OCI-M2 (cell line): ENCODE measurements around the gene MFAP3L.

Source experiments
- DNase-seq: peaks from one replicate; lab custom pipeline; 2025; ENCODE audit not compliant: unreplicated experiment; lab: John Stamatoyannopoulos, UW

MFAP3L gene

DNA sequence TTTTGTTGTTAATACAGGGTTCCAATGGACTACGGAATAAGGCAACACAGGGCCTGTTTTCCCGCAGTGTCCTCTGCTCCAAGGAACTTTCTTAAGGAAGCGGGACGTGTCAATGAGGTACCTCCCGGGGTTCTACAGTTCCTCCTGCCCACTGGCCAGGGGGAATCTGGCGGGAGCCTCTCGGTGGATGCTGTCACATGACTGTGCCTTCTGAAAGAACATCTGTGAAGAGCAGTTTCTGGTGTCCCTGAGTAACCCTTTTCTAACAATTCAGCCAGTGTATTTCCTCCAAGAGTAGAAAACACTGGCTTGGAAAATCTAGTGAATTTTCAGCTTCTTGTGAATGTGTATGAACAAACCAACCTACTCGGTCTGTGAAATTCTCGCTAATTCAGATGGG is 32.7 kb downstream of the MFAP3L start:
- no peak for DNase-seq

DNA sequence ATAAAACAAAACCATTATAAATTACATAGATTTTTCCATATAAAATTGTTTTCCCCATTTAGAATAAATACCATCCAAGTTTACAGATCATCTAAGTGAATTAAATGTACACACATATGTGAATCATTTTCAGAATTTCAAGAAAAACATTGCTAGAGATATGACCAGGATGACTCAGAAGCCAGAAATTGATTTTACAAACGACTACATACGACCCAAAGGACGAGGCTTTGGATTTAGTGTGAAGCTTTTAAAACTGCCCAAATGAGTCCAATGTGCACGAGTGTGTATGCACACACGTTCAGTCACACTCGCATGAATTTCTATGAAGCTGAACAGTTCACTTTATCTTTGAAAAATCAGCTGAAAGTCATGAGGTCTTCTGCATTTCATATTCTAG is 37.9 kb downstream of the MFAP3L start:
- DNase-seq, result no peak

DNA sequence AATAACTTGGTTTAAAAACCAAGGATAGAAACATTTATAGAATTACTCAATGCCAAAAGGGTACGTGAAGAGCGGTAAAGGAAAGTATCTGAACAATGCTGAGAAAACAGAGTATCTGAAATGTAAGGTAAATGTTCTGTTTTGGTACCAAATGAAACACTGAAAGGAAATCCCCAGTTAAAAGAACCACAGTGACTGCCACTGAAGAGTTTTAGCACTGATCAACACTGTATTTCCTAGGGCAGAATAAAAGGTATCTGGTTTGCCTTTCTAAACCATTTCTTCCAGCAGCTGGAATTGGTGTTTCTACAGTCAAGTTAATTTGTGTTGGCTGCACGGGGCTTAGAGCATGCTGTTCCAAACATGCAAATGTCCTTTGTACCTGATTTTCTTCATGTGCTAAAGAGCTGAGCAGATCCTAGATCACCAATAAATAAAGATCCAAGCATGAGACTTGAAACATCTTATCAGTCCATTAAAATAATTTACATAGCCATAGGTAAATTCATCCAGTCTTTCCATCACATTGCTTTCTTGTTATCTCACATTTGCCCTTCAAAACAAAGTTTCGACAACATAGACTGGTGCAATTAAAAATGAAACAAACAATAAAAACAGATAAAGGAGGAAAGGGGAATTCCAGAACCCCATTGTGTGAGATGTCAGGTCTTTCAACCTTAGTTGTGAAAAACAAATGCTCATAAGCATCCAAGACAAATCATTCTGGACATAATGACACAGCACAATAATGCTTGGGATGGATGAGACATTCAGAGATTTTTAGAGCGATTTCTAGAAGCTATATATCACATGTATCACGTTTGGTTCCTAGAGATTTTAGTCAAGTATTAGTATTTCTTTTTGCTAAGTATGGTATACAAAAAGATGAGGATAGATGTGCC is 38.6 kb downstream of the MFAP3L start:
- no peak for DNase-seq

DNA sequence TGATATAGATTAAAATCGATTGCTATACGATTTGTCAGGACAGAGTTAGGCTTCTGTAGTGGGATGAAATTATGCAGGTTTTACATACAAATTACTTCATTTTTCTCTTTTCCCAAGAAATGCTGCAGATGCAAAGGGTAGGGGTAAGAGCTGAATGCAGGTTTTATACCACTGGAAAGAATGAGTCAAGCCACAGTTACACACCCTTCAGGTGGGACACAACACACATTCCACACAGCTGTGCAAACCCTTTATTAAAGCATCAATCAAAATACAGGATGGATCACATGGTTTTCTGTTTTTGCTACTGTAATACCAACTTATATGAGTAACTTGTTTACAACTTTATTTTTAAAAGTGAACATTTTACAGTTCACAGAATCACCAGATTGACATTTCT is 39.8 kb downstream of the MFAP3L start:
- DNase-seq, result no peak

DNA sequence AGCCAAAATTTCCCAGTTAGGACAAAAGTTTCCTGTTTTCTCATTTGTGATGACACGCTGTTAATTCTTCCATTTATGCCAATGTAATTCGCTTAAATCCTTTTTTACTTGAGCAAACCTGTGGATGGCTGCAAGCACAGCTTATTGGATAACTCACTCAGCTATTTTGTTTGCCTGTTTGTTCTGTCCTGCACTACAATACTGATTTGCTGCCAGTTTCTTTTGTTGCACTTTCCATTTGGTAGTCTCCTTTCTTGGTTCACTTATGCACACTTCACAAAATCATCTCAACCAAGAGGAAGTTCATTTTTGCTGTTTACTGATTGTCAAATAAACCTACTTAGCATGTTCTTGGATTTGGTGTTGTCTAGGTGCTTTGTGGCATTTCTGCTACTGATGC is 40.3 kb downstream of the MFAP3L start:
- DNase-seq, result no peak

DNA sequence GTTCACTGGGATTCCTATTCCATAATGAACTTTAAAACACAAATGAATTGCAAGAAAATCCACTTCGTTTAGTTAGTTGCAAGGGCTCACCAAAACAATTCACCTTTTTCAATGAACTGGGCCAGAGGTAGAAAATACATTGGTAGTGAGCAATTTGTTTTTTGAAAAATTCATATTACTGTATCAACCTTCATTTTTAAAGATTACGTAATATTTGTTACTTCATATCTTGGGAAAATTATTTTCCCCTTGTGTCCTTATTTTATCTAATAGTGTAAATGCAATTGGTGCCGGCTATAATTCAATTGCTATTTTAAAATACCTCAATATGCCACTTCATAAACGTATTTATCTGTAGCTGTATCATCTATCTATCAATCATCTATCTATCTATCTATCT is 41.5 kb downstream of the MFAP3L start:
- no peak for DNase-seq

DNA sequence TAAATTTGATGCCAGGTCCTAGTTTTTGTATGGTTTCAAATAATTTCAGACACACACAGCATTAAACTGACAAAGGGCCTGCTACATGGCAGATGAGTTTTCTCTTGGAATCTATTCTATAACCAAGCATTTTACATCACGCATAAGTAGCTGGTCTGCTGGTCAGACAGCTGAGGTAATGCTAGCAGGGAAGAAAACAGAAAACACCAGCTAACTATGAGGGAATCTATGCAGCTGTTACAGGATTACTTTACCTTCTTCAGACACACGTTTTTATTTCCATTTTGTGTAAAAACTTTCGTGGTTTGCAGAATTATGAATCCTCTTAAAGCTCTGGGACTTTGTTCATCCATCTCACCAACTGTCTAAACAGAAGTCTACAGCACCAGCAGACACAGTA is 42.0 kb downstream of the MFAP3L start:
- no peak for DNase-seq

DNA sequence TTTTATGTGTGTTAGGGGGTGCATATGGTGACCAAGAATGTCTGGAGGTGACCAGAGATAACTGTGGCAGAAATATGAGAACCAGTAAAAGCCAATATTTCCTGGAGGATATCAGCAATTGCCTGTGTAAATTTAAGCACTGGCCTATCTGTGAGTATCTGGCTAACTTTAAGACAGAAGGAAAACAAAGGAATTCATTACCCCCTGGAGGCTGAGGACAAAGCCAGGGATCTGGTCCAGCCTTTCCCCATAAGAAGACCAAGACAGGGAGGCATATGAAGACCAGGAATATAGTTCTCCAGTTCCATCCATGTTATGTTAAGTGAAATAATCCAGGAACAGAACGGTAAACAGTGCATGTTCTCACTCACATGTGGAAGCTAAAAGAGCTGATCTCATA is 49.2 kb downstream of the MFAP3L start:
- no peak for DNase-seq

DNA sequence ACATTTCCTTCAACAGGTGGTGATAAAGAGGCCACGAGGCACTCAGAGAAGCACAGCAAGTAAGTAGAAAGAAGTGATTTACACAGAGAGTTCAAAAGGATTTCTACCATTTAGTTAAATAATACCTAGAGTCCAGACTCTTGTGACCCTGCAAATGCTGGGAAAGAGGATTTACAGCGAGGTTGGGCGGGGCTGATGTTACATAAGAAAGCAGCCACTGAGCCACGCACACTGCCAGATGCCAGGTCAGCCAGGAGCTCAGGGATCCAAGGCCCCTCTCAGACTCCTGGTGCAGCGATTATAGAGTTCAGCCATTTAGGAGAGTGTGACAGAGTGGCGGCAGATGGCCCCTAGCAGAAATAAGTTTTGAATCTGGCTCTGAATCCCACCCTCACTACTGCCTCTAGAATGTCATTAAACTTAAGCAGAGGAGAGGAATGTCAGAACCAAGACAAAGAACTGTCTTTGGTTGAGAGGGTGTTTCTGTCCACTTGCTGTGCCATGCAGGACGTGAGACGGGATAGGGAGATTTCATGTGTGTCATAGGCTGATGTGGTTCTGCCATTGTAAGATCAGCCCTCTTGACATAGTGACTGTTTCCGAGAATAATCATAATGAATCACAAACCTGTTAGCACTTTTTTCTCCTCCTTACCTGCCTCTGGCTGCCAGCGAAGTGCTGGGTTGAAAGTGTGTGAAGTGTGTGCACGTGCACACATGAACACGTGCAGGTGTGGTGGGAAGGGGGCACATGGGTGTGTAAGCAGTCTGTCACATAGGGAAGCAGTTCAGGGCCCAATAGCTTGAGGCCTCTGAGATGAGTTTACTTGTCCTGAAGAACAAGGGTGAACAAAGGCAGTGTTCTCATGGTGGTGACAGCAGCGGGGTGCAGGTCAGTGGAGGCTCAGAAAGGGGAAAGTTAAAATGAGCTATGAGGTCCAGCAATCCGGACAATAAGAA is 50.1 kb downstream of the MFAP3L start:
- no peak for DNase-seq

DNA sequence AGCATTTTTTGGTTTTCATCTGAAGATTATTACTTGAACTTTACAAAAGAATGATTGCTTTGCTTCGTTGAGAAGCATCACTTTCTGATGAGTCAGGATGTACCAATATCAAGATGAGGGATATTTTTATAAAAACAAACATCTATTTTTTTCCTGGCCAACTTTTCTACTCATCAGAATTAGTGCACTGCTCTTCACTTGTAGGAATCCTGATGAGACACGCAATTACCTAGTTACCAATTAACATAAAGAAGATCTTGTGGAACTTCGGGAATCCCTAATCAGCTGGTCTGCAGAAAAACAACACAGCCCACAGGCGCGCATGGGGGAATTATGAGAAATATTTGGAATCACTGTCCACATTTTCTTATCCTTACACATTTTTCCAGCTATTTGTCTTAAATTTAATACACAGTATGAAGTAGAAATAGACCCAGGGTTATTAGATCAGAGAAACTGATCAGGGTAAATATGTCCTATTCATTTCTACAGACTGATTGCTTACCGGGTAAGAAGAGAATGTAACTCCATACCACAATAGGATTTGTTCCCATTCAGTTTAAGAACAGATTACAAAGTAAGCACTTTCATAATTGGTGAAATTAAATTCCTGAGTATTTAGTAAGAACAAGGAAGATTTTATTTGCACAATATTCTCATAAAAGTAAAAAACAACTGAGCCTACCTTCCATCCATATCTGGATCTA is 50.9 kb downstream of the MFAP3L start:
- no peak for DNase-seq

DNA sequence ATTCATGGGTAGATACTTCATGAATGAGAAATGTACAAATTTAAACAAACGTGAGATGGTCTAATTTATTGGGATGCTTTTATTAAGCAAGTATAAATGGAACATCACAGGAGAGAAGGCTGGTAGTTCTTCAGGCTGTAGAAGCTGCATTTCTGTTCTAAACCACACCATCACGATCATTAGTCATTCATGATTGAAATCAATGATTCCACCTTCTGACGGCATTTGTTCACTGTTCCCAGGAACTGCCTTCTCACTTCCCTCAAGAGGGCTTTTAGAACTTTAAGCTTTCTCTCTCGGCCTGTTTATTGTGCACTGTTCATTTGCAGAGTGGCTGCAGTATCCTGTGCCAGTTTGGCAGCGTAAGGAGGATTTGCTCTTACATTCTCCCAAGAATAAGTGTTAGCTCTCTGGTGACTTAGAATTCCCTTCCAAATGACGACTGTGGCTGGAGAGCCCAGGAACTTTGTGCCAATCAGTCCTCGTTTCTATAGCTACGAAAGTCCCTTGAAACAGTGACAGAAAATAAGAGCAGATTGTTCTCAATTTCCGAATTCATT is 54.7 kb downstream of the MFAP3L start:
- no peak for DNase-seq

DNA sequence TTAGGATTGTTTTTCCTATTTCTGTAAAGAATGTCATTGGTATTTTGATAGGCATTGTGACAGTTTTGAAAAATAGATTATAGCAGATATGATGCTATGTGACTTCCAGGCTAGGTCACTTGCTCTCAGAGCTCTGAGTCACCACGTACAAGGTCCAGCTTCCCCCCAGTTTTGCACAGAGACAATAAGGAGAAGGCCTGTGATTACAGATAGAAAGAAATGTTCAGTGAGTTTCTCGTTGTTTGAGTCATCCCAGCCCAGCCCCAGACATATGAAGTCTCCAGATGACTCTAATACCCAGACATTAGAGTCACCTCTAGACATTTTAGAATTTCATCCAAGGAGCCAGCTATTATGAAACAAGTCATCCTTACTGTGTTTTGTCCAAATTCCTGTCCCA is 57.2 kb downstream of the MFAP3L start:
- DNase-seq, result no peak

DNA sequence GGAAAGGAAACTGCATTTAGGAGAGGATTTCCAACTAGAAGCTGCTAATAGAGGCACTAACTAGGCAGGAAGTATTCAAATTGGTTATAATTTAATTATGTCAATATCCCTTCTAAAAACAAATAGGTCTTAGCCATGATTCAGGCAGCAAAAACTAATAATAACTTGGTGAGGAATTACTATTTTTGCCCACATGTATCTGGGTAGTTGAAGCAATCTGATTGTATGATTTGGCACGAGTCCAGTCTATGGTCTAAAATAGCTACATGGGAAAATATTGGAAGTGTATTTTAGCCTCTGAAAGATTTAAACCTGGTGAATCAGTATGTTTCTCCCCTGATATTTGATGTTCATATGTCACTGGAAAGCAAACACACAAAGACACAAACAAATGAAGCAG is 62.2 kb downstream of the MFAP3L start:
- no peak for DNase-seq

DNA sequence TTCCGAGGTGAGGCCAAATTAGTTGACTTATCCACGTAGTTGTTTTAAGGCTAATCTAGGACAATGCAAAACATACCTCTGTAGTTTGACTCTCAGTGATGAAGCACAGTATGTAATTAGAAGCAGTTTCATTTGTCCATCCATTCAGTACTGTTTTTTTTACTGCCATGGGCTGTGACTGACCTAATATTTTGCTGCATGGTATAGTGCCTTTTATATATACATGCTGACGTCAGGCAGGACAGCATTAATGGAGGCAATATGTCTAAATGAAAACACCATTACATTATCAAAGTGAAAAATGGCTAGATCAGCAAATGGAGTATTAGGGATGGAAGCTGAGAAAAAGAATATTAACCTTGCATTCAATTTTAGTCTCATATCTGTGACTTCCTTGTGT is 66.9 kb downstream of the MFAP3L start:
- no peak for DNase-seq

DNA sequence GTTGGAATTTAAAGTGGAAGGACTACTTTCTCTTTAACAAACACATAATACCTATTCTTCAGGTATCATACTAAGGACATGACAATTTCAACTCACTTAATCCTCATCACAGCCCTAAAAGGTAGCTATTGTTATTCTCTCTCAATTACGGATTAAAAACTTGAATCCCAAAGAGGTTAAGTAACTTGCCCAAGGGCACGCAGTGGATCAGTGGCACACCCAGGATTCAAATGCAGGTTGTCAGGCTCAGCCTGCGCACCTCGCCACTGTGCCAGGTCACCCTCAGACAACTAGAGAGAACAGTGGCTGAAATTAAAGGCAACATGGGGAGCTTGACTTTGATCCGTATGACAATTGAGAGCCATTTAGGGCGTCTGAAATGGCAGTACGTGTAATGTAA is 67.6 kb downstream of the MFAP3L start:
- DNase-seq, result no peak

DNA sequence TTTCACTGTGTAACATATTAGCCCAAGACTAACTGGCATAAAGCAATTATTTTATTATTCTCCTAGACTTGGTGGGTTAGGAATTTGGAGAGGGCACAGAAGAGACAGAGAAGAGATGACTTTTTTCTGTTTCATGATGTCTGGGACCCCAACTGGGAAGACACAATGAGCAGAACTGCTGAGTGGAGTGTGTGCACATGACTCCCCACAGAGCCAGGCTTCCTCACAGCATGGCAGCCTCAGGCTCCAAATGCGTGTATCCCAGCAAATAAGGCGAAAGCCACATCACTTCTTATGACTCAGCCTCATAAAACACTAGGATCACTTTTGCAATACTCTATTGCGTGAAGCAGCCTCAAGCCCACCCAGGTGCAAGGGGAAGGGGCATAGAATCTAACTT is 68.4 kb downstream of the MFAP3L start:
- DNase-seq, result no peak

DNA sequence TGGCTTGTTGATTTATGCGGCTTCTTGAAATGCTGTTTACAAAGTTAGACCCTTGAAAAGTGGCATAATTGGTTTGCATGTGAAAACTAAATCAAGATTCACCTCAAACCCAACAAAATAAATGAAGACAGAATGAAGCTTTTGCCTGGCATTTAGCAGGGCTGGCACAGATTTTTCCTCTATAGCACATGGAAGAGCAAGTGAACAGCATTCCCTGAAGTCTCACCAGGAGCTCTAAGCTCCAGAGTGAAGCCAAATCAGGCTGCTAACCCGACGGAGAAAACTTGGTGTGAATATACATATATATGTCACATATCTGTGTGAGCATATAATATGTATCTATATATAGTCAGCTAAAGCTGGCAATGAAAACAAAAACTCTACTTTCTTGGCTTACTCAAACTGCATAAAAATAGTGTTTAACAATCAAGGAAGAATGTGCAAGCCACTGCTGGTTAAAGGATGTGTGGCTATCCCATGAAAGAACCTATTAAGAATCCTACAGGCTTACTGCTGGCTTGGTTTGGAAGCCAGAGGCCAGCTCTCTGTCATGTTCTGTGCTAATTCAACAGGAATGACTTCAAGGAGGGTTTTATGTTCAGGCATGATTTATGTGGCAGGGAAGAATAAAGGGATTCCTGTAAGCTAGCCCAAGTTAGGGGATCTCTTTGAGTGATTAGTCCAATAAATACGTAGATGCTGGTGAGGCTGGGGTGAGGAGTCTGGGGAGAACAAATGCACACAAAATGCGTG is 69.9 kb downstream of the MFAP3L start:
- no peak for DNase-seq

DNA sequence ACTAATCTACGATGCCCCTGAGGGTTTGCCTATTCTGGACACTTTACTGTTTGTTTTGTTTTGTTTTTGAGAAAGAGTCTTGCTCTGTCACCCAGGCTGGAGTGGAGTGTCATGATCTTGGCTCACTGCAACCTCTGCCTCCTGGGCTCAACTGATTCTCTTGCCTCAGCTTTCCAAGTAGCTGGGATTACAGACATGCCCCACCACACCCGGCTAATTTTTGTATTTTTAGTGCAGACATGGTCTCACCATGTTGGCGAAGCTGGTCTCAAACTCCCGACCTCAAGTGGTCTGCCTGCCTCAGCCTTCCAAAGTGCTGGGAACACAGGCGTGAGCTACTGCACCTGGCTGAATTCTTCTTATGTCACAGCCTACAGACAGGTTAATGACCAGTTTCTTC is 70.7 kb downstream of the MFAP3L start:
- no peak for DNase-seq

DNA sequence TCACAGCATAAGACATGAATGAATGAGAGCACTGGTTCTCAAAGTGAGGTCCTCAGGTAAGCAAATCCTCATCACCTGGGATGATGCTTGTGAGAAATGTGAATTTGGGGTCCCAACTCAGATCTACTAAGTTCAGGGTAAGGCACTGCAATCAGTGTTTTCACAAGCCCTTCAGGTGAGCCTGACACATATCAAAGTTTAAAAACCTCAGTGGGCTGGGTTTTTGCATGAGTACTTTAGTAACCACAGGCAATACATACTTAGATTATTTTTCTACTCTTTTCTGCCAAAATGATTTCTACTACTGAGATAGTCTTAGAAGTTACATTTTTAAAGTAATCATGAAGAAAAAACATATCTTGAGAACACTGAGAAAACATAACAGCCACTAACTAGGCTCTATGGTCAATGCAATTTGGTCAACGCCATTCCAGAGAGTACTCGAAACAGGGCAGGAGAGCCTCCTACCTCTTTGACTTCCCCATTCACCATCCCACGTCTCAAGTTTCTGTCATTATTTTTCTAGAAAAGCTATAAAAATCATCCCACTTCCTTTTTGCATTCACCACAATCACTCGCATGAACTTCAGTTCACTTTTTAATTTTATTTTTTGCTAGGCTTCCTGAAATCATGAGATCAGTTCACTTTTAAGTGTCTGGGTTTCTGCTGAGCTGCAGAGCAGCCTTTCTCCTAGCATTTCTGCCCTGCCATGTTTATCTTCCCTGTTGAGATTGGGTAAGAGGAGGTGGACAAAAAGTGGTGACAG is 73.8 kb downstream of the MFAP3L start:
- no peak for DNase-seq

DNA sequence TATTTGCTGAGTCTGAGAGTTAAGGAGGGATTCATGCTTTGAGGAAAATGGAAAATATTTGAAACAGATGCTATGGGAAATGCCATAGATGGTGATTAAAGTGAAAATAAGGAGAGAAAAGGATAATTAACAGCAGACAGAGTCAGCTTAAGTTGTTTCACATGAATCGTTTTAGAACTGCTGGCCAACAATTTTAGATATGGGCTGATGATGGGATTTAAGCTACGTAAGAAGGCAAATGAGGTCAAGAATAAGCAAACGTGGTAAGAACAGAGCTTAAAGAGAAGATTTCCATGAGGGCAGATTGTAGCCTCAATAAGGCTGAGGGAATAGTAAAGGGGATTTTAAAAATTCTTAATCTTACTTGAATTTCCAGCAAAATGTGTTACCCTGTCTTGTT is 77.9 kb downstream of the MFAP3L start:
- DNase-seq, result no peak
